GM21576 (cell line): ENCODE measurements around the gene PCDHB13.

Experiments
- ATAC-seq: cut with Tn5 transposase; IDR thresholded peaks from one replicate; pipeline ENCODE4 v1.9.1; 2021; ENCODE audit warnings: mild to moderate bottlenecking, moderate library complexity; ENCODE audit not compliant: unreplicated experiment

PCDHB13 gene

DNA sequence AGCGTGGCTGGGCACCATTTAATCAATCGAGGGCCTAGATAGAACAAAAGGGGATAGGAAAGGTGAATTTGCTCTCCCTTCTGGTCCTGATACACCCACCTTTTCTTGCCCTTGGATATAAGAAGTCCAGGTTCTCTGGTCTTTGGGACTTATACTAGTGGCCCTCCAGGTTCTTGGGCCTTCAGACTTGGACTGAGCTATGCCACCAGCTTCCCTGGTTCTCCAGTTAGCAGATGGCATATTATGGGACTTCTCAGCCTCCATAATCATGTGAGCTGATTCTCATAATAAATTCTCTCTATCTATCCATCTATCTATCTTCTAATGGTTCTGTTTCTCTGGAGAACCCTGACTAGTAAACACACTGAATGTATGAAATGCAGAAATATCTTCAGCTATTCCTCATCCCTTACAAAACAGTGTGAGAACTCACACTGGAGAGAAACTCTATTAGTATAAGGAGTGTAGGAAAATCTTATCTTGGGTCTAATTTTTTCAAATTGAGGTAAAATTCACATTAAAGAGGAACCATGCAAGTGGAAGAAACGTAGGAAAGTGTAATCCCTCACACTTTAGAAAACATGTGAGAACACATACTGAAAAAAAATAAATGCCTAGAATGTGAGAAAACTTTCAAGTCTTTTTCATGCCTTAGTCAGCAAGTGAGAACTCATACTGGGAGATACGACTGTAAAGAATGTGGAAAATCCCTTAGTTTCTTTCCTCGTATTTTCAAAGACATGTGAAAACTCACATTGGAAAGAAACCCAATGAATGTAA lies 46.9 kb downstream of the PCDHB13 start:
- no peak for ATAC-seq

DNA sequence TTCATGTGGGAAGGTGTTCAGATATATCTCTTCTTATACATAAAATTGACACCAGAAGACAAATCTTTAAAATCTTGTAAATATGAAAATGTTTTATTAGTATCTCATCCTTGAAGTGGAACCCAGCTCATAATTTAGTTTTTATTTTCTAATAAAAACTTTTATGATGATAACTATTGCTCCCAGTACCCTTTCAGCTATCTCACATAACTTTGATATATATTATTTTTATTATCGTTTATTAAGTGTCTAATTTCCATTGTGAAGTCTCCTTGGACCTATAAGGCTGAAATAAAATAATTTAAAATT lies 47.5 kb downstream of the PCDHB13 start:
- ATAC-seq = no peak
